Stimulated activated CD4-positive, alpha-beta T cell treated with anti-CD3 and anti-CD28 coated beads, Interleukin-15, amount 100 ng/mL, for 24 hours (primary cell): Measurements from ENCODE around the gene PWWP2B.

Experiments used
- DNase-seq: peaks from one replicate; pipeline ENCODE4 v3.0.0-alpha.2; 2020

Gene PWWP2B

DNA sequence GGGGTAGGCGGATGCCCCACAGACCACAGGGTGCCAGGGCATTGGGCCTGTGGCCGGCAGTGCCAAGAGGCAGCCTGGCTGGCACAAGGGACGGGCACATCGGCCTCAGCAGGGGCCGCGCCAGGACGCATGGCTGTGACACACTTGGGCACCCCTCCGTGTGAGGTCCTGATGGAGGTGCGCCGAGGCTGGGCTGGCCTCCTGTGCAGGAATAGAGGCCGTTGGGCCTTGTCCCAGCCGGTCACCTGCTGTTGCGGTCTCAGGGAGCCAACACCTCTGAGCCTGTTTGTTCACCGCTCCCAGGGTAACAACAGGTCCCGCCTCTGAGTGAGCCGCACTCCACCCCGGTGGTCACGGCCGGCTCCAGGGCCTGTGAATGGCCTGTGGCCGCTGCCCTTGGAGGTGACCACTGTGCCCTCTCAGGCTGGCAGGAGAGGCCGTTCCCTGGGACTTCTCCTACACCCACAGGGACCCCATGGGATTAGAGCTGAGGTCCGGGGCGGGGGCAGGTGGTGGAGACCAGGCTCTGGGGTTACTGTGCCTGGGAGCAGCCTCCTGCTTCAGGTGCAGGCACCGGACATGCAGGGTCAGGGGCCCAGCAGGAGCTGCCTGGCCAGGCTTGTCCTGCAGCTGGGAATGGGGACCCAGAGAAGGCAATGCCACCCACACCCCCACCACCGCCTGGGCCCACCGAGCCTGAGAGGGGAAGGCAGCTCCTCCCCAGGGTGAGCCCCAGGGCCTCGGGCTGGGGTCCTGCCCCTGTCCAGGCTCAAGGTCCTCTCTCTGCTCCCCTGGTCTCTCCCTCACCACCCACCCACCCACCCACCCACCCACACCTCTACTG is 12.0 kb downstream of the PWWP2B start:
- no peak for DNase-seq

DNA sequence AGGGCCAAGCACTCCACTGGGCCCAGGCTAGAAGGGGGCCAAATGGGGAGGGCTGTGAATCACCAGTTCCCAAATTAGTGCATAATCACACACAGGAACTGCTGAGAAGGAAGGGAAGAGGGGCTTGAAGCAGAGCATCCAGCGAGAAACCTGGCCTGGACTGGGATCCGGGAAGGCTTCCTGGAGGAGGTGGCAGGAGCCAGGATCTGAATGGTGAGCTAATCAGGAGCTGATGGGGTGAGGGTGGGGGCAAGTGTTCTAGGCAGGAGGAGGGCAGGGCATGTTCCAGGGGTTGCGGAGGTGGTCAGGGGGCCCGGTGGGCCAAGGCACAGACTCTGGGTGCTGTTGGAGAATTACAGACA is 12.6 kb downstream of the PWWP2B start:
- DNase-seq: no peak

DNA sequence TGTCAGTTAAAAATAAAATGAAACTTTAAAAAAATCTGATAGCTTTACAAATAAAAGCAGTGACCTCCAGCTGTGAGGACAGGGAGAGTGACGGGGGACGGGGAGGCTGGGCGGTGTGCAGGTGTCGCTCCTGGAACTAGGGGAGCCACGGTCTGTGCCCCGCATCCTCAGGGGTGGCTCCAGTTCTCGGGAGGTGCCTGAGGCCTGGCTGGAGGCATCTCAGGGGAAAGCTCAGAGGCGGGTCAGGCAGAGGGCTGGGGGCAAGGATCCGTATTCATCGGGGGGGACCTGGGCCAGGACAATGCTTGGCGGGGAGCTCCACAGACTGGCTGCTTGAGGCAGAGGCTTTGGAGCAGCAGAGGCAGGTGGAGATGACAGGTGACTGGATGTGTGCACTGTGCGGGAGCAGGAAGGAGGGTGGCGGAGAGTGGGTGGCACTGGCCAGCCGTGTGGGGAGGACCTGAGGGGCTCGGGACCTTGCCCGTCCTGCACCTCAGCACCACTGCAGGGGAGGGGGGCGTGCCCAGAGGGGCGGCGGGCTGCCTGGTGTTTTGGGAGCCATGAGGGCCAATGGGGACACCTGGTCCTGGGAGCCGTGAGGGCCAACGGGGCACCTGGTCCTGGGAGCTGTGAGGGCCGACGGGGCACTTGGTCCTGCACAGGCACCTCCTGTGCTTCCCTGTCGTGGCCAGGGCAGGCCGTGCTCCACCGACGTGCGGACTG is 13.2 kb downstream of the PWWP2B start:
- DNase-seq: no peak

DNA sequence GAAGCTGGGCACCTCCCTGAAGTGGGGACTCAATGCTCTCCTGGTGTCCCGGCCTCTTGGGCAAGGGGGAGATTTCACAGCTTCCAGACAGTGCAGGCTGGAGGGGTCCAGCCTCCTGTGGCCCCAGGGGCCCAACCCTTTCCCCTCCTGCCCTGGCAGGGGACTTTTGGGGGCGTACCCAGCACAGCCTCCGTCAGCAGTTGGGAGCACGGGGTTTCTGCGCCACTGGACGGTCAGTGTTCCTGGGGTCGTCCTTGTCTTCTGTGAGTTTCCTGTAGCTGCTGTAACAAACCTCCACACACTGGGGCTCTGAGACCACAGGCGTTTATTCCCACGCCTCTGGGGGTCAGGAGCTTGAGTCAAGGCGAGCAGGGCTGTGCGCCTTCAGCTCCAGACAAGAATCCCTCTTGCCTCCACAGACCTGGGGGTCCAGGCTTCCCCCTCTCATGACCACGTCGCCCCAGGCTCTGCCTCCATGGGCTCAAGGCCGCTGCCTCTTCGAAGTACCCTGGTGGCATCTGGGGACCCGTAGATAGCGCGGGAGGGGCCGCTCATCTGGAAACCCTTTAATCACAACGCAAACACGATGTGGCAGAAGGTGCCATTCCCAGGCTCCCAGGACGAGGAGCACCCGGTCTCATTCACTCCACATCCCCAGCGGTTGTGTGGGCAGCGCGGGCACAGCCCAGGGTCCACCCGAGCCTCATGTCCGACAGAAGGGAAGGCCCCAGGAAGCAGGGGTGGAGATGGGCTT is 14.0 kb downstream of the PWWP2B start:
- no peak for DNase-seq

DNA sequence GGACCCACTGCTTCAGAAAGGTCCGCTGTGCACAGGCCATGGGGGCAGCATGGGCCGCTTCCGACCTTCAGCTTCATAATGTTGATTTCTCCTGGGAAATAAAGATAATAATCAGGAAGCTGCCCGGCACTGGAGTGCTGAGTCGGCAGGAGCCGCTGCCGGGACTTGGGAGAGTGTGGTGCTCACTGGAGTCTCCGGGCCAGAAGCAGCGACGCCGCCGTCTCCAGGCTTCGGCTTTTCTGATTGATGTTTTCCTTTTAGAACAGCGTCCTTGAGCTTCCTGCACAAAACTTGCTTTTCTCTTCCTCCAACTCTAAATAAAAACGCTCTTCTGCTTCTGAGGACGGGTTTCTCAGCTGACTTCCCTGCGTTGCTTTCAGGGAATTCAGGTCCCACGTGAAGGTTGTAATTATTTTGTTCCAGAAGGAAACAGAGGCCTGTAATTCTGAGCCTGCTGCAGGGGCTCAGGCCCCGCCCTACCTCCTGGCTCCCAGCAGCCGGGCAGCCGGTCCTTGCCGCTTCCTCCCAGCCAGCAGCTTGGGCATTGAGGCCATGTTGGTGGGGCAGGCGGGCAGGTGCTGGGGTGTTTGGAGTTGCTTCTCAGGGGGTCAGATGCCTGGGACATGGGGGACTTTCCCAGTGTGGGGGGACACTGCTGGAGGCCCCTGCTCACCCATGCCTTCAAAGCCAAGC is 14.7 kb downstream of the PWWP2B start:
- DNase-seq: no peak

DNA sequence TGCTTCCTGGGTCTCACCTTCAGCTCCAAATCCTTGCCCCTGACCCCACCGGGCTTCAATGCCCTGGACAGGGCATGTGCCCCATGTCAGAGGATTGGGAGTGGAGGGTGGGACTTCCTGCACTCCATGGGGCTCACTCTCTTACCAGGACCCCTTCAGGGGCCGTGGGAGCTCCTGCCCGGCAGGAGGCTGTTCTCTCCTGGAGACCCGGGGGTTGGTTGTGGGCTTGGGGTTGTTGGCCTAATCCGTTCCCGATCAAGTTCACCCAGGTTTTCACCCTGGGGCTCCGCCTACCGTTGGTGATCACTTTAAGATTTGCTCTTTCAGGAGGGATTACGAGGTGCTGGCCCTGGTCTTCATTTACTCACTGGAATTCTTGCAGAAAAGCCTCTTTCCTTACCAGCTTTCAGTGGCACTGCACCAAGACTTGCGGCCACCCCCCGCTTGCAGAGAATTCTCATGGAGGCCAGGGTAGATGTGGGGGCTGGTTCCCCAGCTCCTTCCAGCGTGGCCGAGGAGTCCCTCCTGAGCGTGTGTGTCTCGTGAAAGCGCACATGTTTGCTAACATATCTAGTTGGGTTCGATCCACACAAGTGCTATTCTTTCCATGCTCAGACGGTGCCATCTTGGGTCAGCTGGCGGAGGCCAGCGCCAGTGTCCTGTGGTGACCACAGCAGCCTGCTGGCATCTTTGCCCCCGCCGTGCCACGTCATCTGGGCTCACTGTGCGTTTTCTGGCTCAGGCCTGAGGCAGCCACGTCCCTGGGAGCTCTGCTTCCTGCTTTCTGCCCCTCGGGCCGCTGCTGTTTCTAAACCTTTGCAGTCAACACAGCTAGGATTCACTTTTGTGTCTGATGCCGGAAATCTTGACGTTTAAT is 15.6 kb downstream of the PWWP2B start:
- DNase-seq: no peak

DNA sequence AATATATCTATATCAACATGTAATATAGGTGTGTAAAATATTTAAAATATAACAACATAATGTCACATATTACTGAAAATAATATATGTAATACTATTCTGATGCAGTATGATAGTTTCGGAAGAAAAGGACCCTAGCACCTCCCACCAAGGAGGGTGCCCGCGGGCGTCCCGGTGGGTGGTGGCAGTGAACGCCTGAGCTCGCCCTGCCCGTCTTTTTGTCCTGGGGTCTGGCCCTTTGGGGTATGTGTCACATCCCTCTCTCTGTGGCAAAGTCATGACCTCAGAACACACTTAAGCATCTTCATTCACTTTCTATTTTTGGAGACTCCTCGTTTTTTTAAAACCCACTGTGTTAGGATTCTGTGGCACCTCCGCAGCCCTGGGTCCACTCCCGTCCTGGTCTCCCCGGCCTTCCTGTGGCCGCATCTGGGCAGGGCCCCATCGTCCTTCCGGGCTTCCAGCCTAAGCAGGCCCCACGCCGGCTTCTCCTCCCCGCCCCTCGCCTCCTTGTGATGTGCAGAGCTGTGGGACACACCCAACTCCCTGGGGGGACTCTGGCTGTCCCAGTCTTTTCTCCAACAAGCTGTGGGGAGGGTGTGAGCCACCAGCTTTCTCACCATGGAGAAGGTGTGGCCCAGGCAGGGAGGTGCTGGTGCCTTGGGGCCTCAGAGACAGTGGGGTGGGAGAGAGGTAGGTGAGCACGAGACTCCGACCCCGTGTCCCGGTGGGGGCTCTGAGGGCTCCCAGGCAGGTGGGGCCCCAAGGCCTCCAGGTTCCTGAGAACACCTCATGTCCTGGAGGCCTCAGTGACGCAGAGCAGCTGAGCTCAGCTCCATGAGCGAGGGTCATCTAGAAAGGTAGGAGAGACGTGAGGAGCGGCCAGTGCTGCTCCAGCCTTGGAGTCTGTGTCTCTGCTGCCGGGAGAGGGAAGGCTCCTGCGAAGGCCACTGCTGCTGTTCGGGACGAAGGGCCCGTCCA is 16.5 kb downstream of the PWWP2B start:
- no peak for DNase-seq

DNA sequence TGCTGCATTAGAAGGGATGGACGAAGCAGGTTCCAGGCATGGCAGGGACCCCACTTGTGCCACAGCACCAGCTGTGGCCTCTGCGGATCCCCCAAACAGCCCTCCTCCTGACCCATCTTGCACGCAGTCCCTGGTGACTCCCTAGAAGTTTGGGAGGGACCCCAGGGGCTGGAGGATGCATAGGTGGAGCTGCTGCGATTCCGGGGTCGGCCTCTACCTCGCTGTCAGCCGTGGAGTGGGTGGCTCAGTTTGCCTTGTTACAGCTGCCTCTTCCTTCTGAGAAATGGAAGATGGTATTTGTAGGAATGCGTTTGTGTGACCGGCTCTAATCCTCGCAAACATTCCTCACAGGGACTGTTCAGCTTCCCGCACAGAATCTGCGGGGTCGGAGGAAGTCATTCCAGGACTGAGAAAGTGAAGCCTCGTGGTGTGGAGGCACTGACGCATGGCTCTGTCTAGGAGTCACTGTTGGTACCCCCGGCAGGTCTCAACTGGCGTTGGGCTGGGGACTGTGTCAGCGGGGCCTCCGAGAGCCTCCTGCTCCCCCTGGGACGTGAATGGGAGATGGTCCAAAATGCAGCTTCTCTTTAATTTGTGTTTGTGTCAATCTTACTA is 17.5 kb downstream of the PWWP2B start:
- no peak for DNase-seq

DNA sequence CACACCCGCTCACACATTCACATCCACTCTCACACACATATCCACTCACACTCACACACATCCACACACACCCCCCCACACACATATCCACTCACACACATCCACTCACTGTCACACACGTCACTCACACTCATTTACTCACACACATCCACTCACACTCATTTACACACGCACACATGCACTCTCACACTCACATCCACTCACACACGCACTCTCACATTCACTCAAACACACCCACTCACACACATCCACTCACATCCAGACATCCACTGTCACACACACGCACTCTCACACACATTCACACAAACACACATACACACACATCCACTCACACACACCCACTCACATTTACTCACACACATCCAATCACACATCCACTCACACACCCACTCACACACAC is 18.3 kb downstream of the PWWP2B start:
- DNase-seq: no peak

DNA sequence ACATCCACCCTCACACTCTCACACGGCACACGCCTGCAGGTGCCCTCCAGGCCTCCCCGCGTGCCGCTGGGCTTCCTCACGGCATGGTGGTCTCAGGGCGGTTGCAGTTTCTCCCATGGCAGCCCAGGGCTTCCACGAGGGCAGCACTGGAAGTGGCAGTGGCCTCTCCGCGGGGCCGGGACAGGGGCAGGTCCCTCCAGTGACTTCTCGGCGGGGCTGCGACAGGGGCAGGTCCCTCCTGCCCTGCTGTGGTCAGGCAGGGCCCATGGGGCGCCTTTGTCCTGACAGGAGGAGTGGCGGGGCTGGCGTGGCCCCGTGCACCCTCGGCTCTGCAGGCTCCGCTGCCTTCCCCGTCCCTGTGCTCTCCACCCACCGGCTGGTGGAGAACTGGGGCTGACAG is 19.0 kb downstream of the PWWP2B start:
- DNase-seq: no peak

DNA sequence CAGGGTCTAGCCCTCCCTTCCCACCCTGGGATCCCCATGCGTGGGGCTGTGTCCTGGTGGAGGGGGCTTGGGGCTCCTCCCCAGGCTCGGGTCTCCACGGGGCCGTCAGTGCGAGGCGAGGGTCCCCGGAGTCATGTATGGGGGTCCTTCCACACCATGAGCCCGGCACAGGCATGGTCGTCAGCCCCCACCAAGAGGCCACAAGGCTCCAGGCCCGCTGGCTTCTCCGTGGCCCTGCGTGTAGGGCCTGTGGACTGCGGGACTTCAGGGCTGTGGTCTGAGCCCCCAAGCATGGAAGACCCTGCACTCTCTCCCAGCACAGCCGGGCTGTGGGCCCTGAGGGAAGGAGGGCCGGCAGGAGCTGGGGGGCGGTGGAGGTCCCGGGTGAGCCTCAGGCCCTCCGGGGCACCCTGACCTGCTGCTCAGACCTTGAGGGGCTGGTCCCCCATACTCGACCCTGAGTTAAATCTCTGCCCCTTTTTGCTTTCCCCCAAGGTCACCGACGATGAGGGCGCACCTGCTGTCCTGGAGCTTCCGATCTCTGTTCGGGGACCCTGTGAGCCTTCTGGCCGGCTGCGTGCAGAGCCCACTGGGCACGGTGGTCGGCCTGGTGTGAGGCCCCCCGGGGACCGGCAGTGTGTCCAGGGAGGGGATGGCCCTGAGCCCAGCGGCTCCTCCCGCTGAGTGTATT is 19.7 kb downstream of the PWWP2B start:
- DNase-seq: no peak

DNA sequence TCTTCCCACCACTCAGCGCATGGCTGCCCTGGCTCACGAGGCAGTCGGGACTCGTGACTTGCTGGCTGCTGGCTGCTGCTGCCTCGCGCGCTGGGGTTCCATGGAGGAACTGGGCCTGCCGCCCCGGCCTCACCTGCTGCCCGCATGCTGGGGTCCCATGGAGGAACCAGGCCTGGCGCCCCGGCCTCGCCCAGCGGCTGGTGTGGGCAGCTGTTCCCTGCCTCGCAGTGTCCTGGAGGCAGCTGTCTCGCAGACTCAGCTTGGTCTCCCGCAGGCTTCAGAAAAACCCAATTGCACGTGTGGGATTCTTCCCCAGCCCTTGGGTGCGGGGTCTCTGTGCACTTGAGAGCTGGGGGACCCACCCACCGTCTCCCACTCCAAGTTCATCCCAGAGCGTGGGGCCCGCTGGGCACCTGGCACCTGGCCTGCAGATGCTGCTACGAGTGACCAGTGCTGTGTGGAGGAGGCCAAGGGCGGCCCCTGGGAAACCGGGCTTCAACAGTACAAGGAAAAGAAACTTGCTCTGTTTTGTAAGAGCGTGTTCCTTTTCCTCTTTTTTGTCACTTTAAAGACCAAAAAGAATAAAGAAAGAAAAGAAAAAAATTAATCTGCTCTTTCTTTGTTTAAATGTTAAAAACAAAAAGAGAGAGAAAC is 20.4 kb downstream of the PWWP2B start:
- no peak for DNase-seq

DNA sequence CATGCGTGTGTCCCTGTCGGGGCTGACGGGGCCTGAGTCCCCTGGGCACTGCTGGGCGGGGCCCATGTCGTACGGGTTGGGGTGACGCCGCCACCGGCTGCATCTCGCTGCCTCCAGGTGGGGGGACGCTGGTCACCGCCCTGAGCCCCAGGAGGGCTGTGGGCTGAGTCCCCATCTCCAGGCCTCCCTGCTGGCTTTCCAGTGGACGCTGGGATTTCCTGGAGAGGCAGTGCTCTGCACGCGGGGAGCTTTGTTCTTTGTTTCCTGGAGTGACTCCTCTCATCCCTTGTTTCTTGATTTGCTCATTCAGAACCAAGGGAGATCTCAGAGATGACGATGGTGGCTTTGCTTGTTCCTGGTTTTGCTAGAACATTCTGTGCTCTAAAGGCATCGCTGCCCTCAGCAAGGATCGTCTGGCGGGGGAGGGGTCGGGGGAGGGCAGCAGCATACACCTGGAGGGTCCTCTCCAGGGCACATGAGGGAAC is 21.0 kb downstream of the PWWP2B start:
- DNase-seq: no peak

DNA sequence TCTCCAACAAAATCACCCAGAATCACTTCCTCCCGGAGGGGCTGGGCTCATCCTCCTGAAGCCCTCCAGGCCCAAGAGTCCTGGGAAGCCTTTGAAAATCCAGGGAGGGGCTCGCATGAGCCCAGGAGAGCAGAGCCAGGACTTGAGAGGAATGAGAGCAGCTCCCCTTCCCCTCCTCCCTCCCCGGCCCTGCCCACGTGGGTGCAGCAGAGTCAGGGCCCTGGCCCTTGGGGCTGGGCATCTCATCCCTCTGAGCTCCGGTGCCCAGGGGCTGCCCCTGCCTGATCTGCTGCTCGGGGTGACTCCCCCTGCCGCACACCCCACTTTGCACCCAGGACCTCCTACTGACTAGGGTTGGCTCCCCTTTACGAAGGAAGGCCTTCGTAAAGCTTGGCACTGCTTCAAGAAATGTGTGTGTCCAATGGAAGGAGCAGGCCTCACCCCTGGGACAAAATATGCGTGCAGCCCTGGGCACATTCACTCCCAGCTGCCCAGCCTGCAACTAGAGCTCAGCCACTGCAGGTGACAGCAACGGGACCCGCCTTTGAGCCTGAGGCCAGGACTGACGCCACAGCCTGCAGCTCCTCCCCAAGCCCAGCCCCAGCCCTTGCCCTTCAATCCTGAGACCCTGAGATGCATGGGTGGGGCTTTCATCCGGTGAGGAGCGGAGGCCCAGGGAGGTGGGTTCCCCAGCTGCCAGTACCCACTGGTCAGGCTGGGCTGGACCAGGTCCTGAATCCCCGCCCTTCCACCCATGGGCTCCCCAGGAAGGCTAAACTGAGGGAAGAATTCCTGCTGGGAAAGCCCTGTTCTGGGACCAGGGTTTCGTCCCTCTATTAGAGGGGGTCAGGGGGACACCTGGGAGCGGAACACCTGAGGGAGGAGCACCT is 21.8 kb downstream of the PWWP2B start:
- no peak for DNase-seq

DNA sequence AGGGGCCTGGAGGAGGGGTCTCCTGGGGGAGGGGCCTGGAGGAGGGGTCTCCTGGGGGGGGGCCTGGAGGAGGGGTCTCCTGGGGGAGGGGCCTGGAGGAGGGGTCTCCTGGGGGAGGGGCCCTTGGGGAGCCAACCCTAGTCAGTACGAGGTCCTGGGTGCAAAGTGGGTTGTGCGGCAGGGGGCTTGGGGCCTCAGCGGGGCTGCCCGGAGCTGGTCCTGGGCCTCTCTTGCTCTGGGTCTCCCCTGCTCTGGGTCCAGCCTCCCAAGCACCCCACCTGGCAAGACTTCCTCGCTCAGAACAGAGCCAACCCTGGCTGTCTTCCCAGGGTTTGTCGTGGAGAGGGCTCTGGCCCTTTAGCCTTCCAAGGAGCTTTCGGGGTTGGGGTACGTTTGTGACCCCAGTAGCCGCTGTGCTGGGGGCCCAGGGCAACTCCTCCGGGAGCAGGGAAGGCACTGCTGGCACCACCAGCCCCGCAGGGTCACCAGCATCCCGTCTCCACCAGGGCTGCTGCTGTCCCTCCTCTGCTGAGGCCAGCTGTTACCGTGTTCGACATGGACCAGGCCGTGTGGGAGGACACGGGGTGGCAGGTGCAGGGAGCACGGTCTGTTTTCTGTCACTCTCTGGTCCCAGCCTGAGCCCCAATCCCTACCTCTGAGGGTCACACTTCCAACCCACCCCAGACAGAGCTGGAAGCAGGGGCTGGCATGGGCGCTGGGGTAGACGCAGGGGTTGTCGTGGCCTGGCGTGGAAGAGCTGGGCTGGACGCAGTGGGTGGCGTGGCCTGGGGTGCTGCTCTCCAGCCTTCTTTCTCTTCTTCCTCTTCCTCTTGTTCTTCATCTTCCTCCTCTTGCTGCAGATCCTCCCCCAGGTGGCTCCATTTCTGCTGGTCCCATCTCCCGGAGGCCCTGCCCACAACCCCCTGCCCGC is 22.8 kb downstream of the PWWP2B start:
- no peak for DNase-seq

DNA sequence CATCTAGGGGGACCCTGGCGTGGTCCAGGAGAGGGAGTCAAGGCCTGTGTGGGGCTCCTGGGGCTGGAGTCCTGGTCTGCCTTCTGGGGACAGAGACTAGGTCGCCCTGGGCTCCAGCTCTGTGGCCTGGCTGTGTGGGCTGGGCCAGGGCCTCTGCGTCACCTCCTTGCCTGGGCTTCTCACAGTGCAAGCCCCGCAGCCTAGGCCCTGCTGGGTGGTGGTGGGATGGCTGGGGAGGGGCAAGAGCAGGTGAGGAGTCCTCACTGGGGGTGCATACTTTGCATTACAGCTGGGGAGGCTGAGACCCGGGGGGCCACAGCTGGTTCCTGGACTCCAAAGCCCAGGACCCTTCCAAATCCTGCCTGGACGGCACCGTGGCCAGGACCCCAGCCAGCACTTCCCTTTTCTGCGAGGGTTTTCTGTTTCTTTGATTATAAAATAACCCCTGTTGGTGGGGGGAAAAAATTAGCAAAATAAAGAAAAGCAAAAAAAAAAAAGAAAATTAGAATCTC is 23.5 kb downstream of the PWWP2B start:
- DNase-seq: no peak
